Measurements from ENCODE around the gene ADAM10. TPM values are rescaled to one million over a fixed set of nuclear protein-coding genes. Genes with fewer than 3 reads are reported as not detected.

Gene ADAM10
- total and polyA plus RNA-seq, 2 of the 4 experiments (the other 2 are of a cell fraction), result 110 to 185 TPM

DNA sequence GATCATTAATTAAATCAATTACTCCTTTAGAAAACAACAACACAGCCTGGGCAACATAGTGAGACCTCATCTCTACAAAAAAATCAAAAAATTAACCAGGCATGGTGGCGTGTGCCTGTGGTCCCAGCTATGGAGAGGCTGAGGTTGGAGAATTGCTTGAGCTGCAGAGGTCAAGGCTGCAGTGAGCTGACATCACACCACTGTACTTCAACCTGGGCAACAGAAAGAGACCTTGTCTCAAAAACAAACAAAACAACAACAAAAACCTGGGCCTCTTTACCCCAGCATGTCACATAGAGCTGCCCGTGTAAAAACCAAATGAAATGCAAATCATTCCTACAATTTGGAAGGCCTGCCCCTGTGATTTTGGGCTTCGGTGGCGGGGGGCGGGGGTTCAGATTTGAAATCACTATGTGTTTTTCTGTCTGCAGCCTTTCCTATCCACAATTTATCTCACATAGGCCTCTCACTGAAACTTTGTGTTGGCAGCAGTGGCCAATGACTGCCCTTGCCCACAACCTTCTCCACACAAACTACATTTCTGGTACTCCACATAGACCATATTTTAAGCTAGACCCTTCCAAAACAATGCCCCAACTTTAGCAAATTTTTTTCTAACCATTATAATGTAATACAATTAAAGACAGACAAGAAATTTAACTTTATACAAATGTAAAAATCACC is 6.5 kb downstream of the ADAM10 start:
- DNase-seq, result no peak
- peak overlapping the region; percentile 57 for H2BK120ac ChIP-seq (ENCODE audit: low read depth, low read length)
- dilution Hi-C loops (cut with HindIII; ENCODE audit: low sequenced_read_pairs, unreplicated experiment), result no loop called here
- H4K5ac ChIP-seq (ENCODE audit: low read depth, low read length), result no peak overlapping the region
- H2AK9ac ChIP-seq (replicated peaks; ENCODE audit: low read depth, low read length, poor library complexity), result no peak overlapping the region
- peak overlapping the region; percentile 68; the same call in 1 of the 2 replicates for H3K23ac ChIP-seq (ENCODE audit: low read depth, low read length)
- H4K91ac ChIP-seq (ENCODE audit: insufficient read depth, low read depth, low read length), result 0 out of 2 replicates have a peak overlapping the region, but pooled peaks have one; percentile 18
- H4K8ac ChIP-seq (ENCODE audit: low read depth in 2 of 2, low read length in 2 of 2), result peak overlapping the region in 1 of 2 experiments; percentile 48; a peak in 1 of 4 replicates
- peak overlapping the region; percentile 80; the same call in 1 of the 2 replicates for H2BK20ac ChIP-seq (ENCODE audit: low read depth, low read length)
- TF ChIP-seq RAD21 (IDR thresholded peaks at IDR 0.05; ENCODE audit: low read length) (no peak), MAFK (IDR thresholded peaks at IDR 0.05; ENCODE audit: low read depth, low read length) (no peak), SMC3 (IDR thresholded peaks at IDR 0.05; ENCODE audit: low read depth, low read length) (no peak), RCOR1 (IDR thresholded peaks at IDR 0.05; ENCODE audit: insufficient replicate concordance, low read length) (no peak), NFE2L2 (IDR thresholded peaks at IDR 0.05; ENCODE audit: low read depth, low read length) (no peak), CHD1 (IDR thresholded peaks at IDR 0.05; ENCODE audit: low read depth, low read length) (no peak), BHLHE40 (IDR thresholded peaks at IDR 0.05; ENCODE audit: low read depth, low read length) (no peak), MXI1 (IDR thresholded peaks at IDR 0.05; ENCODE audit: borderline replicate concordance, low read depth, low read length) (no peak), POLR2A (IDR thresholded peaks at IDR 0.05; ENCODE audit: low read depth, low read length) (no peak), RFX5 (IDR thresholded peaks at IDR 0.05; ENCODE audit: low read depth, low read length) (no peak)
- TF ChIP-seq, protein P1, sequence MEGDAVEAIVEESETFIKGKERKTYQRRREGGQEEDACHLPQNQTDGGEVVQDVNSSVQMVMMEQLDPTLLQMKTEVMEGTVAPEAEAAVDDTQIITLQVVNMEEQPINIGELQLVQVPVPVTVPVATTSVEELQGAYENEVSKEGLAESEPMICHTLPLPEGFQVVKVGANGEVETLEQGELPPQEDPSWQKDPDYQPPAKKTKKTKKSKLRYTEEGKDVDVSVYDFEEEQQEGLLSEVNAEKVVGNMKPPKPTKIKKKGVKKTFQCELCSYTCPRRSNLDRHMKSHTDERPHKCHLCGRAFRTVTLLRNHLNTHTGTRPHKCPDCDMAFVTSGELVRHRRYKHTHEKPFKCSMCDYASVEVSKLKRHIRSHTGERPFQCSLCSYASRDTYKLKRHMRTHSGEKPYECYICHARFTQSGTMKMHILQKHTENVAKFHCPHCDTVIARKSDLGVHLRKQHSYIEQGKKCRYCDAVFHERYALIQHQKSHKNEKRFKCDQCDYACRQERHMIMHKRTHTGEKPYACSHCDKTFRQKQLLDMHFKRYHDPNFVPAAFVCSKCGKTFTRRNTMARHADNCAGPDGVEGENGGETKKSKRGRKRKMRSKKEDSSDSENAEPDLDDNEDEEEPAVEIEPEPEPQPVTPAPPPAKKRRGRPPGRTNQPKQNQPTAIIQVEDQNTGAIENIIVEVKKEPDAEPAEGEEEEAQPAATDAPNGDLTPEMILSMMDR (conservative IDR thresholded peaks at IDR 0.05; ENCODE audit: low read depth, low read length), result no peak
- TF ChIP-seq, protein P2, sequence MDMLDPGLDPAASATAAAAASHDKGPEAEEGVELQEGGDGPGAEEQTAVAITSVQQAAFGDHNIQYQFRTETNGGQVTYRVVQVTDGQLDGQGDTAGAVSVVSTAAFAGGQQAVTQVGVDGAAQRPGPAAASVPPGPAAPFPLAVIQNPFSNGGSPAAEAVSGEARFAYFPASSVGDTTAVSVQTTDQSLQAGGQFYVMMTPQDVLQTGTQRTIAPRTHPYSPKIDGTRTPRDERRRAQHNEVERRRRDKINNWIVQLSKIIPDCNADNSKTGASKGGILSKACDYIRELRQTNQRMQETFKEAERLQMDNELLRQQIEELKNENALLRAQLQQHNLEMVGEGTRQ (IDR thresholded peaks at IDR 0.05; ENCODE audit: low read depth, low read length), result no peak
- TF ChIP-seq, protein P3, sequence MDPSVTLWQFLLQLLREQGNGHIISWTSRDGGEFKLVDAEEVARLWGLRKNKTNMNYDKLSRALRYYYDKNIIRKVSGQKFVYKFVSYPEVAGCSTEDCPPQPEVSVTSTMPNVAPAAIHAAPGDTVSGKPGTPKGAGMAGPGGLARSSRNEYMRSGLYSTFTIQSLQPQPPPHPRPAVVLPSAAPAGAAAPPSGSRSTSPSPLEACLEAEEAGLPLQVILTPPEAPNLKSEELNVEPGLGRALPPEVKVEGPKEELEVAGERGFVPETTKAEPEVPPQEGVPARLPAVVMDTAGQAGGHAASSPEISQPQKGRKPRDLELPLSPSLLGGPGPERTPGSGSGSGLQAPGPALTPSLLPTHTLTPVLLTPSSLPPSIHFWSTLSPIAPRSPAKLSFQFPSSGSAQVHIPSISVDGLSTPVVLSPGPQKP (IDR thresholded peaks at IDR 0.05; ENCODE audit: borderline replicate concordance, low read depth, low read length), result no peak
- in situ Hi-C loops (cut with MboI; ENCODE audit: low sequenced_read_pairs), result no loop called here
- ChIA-PET CTCF (interaction anchor here (0.6 to 0.8 kb wide), 2 partner anchors 20 to 60 kb away, joined by 4 to 5 read pairs; no protein-coding TSS in a partner anchor), POLR2A (ENCODE audit: unreplicated experiment) (no interaction called here)
- no peaks in the 10 kb centered on the region for H3K36me3 ChIP-seq (ENCODE audit: control insufficient read depth, insufficient read depth, low read length)
- H3K56ac ChIP-seq (ENCODE audit: extremely low read depth, insufficient read depth, low read length), result 0 out of 2 replicates have a peak overlapping the region, but pooled peaks have one; percentile 24
- no peaks in the 10 kb centered on the region for H3K27me3 ChIP-seq (ENCODE audit: control insufficient read depth, insufficient read depth, low read length)
- no peak overlapping the region for H2AFZ ChIP-seq (replicated peaks; ENCODE audit: low read length, poor library complexity)
- peak overlapping the region; percentile 64; the same call in 1 of the 2 replicates for H3K14ac ChIP-seq (replicated peaks; ENCODE audit: low read depth, low read length)
- H2AK5ac ChIP-seq (ENCODE audit: low read depth, low read length), result peak overlapping the region; percentile 84; the same call in 1 of the 2 replicates
- H2BK5ac ChIP-seq (ENCODE audit: low read depth, low read length, poor library complexity, severe bottlenecking), result peak overlapping the region; percentile 82
- no TSS peak for BruUV-seq (replicated peaks)
- H3K9me3 ChIP-seq (ENCODE audit: control insufficient read depth, insufficient read depth, low read length), result no peaks in the 10 kb centered on the region
- H3K4me2 ChIP-seq (ENCODE audit: low read depth, low read length), result peak overlapping the region; percentile 5; the same call in 1 of the 2 replicates
- H3K79me1 ChIP-seq (ENCODE audit: low read depth in 1 of 2, low read length in 2 of 2), result peaks cover 0 to 64% of the 10 kb centered on the region in 2 experiments; a peak in 2 of 4 replicates
- no peak overlapping the region for H3K9ac ChIP-seq (ENCODE audit: low read depth, low read length)
- peaks cover 74% of the 10 kb centered on the region for H4K20me1 ChIP-seq (ENCODE audit: insufficient read depth, low read length)
- H3K4me1 ChIP-seq (ENCODE audit: control insufficient read depth, insufficient read depth, low read length), result peaks cover 11% of the 10 kb centered on the region
- peak overlapping the region; percentile 71 for H3K27ac ChIP-seq (ENCODE audit: insufficient read depth, low read length)
- peak overlapping the region; percentile 79 for H3K4ac ChIP-seq (ENCODE audit: low read depth, low read length)
- WGBS, 2 experiments (ENCODE audit: extremely low coverage in 2 of 2, insufficient read length in 1 of 2), result 86% methylated on average over 1 of the region's 5 CpGs; no CpG with 5 or more reads in 1 of the 2 experiments
- intact Hi-C loops (cut with micrococcal nuclease), result no loop called here
- H3K9me1 ChIP-seq (ENCODE audit: insufficient read depth, low read length), result peaks cover 15% of the 10 kb centered on the region
- peak; percentile 10; the same call in 1 of the 2 replicates for ATAC-seq (ENCODE audit: low read depth)
- H3K4me3 ChIP-seq (ENCODE audit: insufficient read depth, low read depth, low read length), result no peak overlapping the region
- H2BK15ac ChIP-seq (ENCODE audit: low read depth, low read length), result no peak overlapping the region
- H3K18ac ChIP-seq (ENCODE audit: low read depth, low read length), result no peak overlapping the region
